Epithelial cell of proximal tubule (primary cell): ENCODE data around the gene SEC14L5. TPM values are rescaled to one million over a fixed set of nuclear protein-coding genes. Genes with fewer than 3 reads are reported as not detected.

Source experiments
- DNase-seq: peaks from one replicate; pipeline ENCODE4 v3.0.0-alpha.2; 2011; ENCODE audit warnings: low read depth
- H3K4me3 ChIP-seq: 2 replicates; pipeline ENCODE4 v1.5.1; 2011; ENCODE audit warnings: low read depth, mild to moderate bottlenecking, low read length
- CTCF ChIP-seq: conservative IDR thresholded peaks from 2 replicates; pipeline ENCODE4 v1.5.1; 2012; ENCODE audit warnings: low read depth, mild to moderate bottlenecking, low read length
- total RNA-seq: library from RNA; depleted of rRNA; stranded (reverse); fragments of >200 nt; gene quantifications from 2 replicates; pipeline ENCODE4 v1.2.3, GENCODE V29; 2015

The SEC14L5 gene
- total RNA-seq, 1 donor from 2014 or later, result under 0.01 TPM

GRCh38 chr16:4922721-4923342, 35.3 kb upstream of the SEC14L5 start:
- no peak for DNase-seq
- no peak overlapping the region for H3K4me3 ChIP-seq
- no peak for TF ChIP-seq CTCF

GRCh38 chr16:4923853-4924252, 34.3 kb upstream of the SEC14L5 start:
- TF ChIP-seq CTCF, result no peak
- no peak for DNase-seq
- no peak overlapping the region for H3K4me3 ChIP-seq

GRCh38 chr16:4924593-4925292, 33.4 kb upstream of the SEC14L5 start:
- DNase-seq, result no peak

GRCh38 chr16:4925293-4925607, 32.9 kb upstream of the SEC14L5 start:
- no peak overlapping the region for H3K4me3 ChIP-seq
- no peak for TF ChIP-seq CTCF
- DNase-seq, result no peak

More at GRCh38 chr16:4924593-4925292, 33.4 kb upstream of the SEC14L5 start:
- no peak for TF ChIP-seq CTCF
- H3K4me3 ChIP-seq, result no peak overlapping the region

- TF ChIP-seq CTCF, result no peak
- DNase-seq, result no peak
- H3K4me3 ChIP-seq, result no peak overlapping the region
Observed at GRCh38 chr16:4925791-4926190, 32.3 kb upstream of the SEC14L5 start.

- H3K4me3 ChIP-seq, result no peak overlapping the region
- no peak for DNase-seq
- no peak for TF ChIP-seq CTCF
Observed at GRCh38 chr16:4926928-4927327, 31.2 kb upstream of the SEC14L5 start.

GRCh38 chr16:4927661-4928060, 30.5 kb upstream of the SEC14L5 start:
- H3K4me3 ChIP-seq, result no peak overlapping the region
- no peak for TF ChIP-seq CTCF
- DNase-seq, result no peak
